ENCODE data around the gene LRP1B. TPM values are rescaled to one million over a fixed set of nuclear protein-coding genes. Genes with fewer than 3 reads are reported as not detected.

LRP1B gene
- total RNA-seq, 2 donors from 2014 or later, result 0.52 to 3.0 TPM

GRCh38 chr2:140580532-140581151 lies 1550.2 kb downstream of the LRP1B start:
- Histone ChIP-seq H3K9me3 (no peaks in the 10 kb centered on the region), H3K27me3 (no peaks in the 10 kb centered on the region), H3K4me3 (no peak overlapping the region), H3K27ac (no peak overlapping the region), H3K36me3 (replicated peaks in 1 of 2; ENCODE audit: insufficient read depth in 1 of 2, low read depth in 2 of 2) (no peaks in the 10 kb centered on the region), H3K4me1 (no peaks in the 10 kb centered on the region)
- TF ChIP-seq CTCF (IDR thresholded peaks at IDR 0.05), result no peak
- TF ChIP-seq POLR2A (IDR thresholded peaks at IDR 0.05), result no peak
- intact Hi-C loops (cut with DNase I), result no loop called here
- DNase-seq (no peak), ATAC-seq (no peak)
- 43 to 48% methylated on average over 2 of the region's 2 CpGs for WGBS, 2 donors

- Histone ChIP-seq H3K9me3 (no peaks in the 10 kb centered on the region), H3K27ac (no peak overlapping the region), H3K4me3 (no peak overlapping the region), H3K27me3 (no peaks in the 10 kb centered on the region), H3K36me3 (replicated peaks in 1 of 2; ENCODE audit: insufficient read depth in 1 of 2, low read depth in 2 of 2) (no peaks in the 10 kb centered on the region), H3K4me1 (no peaks in the 10 kb centered on the region)
- no peak for DNase-seq
- 83 to 95% methylated on average over 2 of the region's 2 CpGs for WGBS, 2 donors
- intact Hi-C loops (cut with DNase I), result no loop called here
- ATAC-seq, result no peak
- TF ChIP-seq POLR2A (IDR thresholded peaks at IDR 0.05), result no peak
- no peak for TF ChIP-seq CTCF (IDR thresholded peaks at IDR 0.05)
These were observed 1553.4 kb downstream of the LRP1B start for GRCh38 chr2:140577453-140577852.

GRCh38 chr2:140567734-140568133 lies 1563.1 kb downstream of the LRP1B start:
- WGBS, 2 donors, result 91 to 93% methylated on average over 2 of the region's 2 CpGs
- intact Hi-C loops (cut with DNase I), result no loop called here
- Histone ChIP-seq H3K27me3 (no peaks in the 10 kb centered on the region), H3K9me3 (no peaks in the 10 kb centered on the region), H3K27ac (no peak overlapping the region), H3K4me3 (no peak overlapping the region), H3K4me1 (no peaks in the 10 kb centered on the region), H3K36me3 (replicated peaks in 1 of 2; ENCODE audit: insufficient read depth in 1 of 2, low read depth in 2 of 2) (no peaks in the 10 kb centered on the region)
- ATAC-seq (no peak), DNase-seq (no peak)
- no peak for TF ChIP-seq CTCF (IDR thresholded peaks at IDR 0.05)
- no peak for TF ChIP-seq POLR2A (IDR thresholded peaks at IDR 0.05)

- no peak for ATAC-seq
- no peaks in the 10 kb centered on the region for H3K36me3 ChIP-seq (replicated peaks in 1 of 2; ENCODE audit: insufficient read depth in 1 of 2, low read depth in 2 of 2)
- no peak overlapping the region for H3K27ac ChIP-seq
- TF ChIP-seq CTCF (IDR thresholded peaks at IDR 0.05) (no peak), POLR2A (IDR thresholded peaks at IDR 0.05) (no peak)
- H3K4me1 ChIP-seq, result no peaks in the 10 kb centered on the region
- DNase-seq, result no peak
- intact Hi-C loops (cut with DNase I), result no loop called here
- no peaks in the 10 kb centered on the region for H3K27me3 ChIP-seq
- H3K9me3 ChIP-seq, result no peaks in the 10 kb centered on the region
- no peak overlapping the region for H3K4me3 ChIP-seq
- 69 to 73% methylated on average over 3 of the region's 3 CpGs for WGBS, 2 donors
These were observed 1565.1 kb downstream of the LRP1B start for GRCh38 chr2:140565756-140566155.

GRCh38 chr2:140555701-140556100 lies 1575.1 kb downstream of the LRP1B start:
- WGBS, 2 donors, result 34 to 40% methylated on average over 2 of the region's 2 CpGs

More at GRCh38 chr2:140555701-140556100, 1575.1 kb downstream of the LRP1B start:
- no peak overlapping the region for H3K4me3 ChIP-seq
- H3K4me1 ChIP-seq, result peaks cover 10% of the 10 kb centered on the region
- no peak overlapping the region for H3K27ac ChIP-seq
- peak in 1 of 4 donors; percentile 9 for DNase-seq
- intact Hi-C loops (cut with DNase I), result no loop called here
- TF ChIP-seq POLR2A (IDR thresholded peaks at IDR 0.05), result no peak
- TF ChIP-seq CTCF (IDR thresholded peaks at IDR 0.05), result no peak
- H3K9me3 ChIP-seq, result no peaks in the 10 kb centered on the region
- H3K36me3 ChIP-seq (replicated peaks in 1 of 2; ENCODE audit: insufficient read depth in 1 of 2, low read depth in 2 of 2), result no peaks in the 10 kb centered on the region
- no peak for ATAC-seq
- no peaks in the 10 kb centered on the region for H3K27me3 ChIP-seq
